ENCODE results near the gene CTXN2. TPM values are rescaled to one million over a fixed set of nuclear protein-coding genes. Genes with fewer than 3 reads are reported as not detected.

Gene CTXN2
- total RNA-seq, 1 experiment from 2014 or later = 0.11 TPM

- Histone ChIP-seq H3K14ac (ENCODE audit: insufficient read depth, low read length) (no peak overlapping the region), H2AFZ (ENCODE audit: low read length) (no peak overlapping the region), H2BK20ac (ENCODE audit: low read depth, low read length, poor library complexity, severe bottlenecking) (no peak overlapping the region), H4K91ac (ENCODE audit: insufficient read length, low read depth, low read length) (no peak overlapping the region), H3K27me3 (ENCODE audit: insufficient read depth, low read length) (no peaks in the 10 kb centered on the region), H3K4me1 (ENCODE audit: insufficient read depth, low read length) (no peaks in the 10 kb centered on the region; the same call in 1 of the 2 replicates), H4K20me1 (ENCODE audit: control insufficient read depth, insufficient read depth, insufficient read length) (no peaks in the 10 kb centered on the region), H3K4me2 (ENCODE audit: insufficient read depth, insufficient read length, low read length) (no peak overlapping the region), H3K79me2 (ENCODE audit: insufficient read depth, low read length) (peaks cover 17% of the 10 kb centered on the region; the same call in 1 of the 2 replicates), H2BK5ac (ENCODE audit: insufficient read length, low read length) (no peak overlapping the region), H2BK120ac (ENCODE audit: low read depth, low read length, poor library complexity, severe bottlenecking) (no peak overlapping the region), H4K8ac (replicated peaks; ENCODE audit: insufficient read length, low read depth, low read length) (no peak overlapping the region), H3K9me3 (ENCODE audit: control insufficient read depth, low read depth, low read length) (no peaks in the 10 kb centered on the region), H3K23ac (ENCODE audit: insufficient read length, low read depth, low read length) (no peak overlapping the region), H3K79me1 (ENCODE audit: insufficient read depth, low read depth, low read length, poor library complexity, severe bottlenecking) (no peaks in the 10 kb centered on the region), H3T11ph (ENCODE audit: low read length) (no peak overlapping the region), H3K56ac (ENCODE audit: insufficient read length, low read depth, low read length) (no peak overlapping the region), H3K23me2 (ENCODE audit: insufficient read length, low read depth, low read length, poor library complexity, severe bottlenecking) (no peaks in the 10 kb centered on the region), H2BK12ac (ENCODE audit: insufficient read length, low read depth, low read length) (no peak overlapping the region), H4K5ac (ENCODE audit: insufficient read length, low read depth, low read length) (no peak overlapping the region), H3K27ac (ENCODE audit: insufficient read length, low read depth, low read length) (no peak overlapping the region), H3K9ac (ENCODE audit: extremely low read depth, insufficient read length, low read length) (no peak overlapping the region), H3K4ac (ENCODE audit: low read depth, low read length) (no peak overlapping the region), H2AK5ac (ENCODE audit: insufficient read length, low read length) (no peak overlapping the region), H2BK15ac (ENCODE audit: low read depth, low read length) (no peak overlapping the region), H3K18ac (ENCODE audit: insufficient read length, low read depth, low read length) (no peak overlapping the region)
- peak overlapping the region in 2 of 3 experiments; percentile 15 to 45; a peak in 2 of 7 replicates for H3K27ac Mint-ChIP-seq
- no peaks in the 10 kb centered on the region for H3K9me3 Mint-ChIP-seq
- no peaks in the 10 kb centered on the region for H3K27me3 Mint-ChIP-seq (ENCODE audit: low read depth)
- no peak for DNase-seq
- H3K4me1 Mint-ChIP-seq = peaks cover 27 to 33% of the 10 kb centered on the region in 2 experiments
- no CpG with 5 or more reads among the region's 3 CpGs for WGBS (ENCODE audit: extremely low coverage, insufficient read length, low lambda C conversion rate)
- H3K36me3 Mint-ChIP-seq (ENCODE audit: insufficient read depth in 1 of 3, low read depth in 3 of 3) = peaks cover 7 to 38% (median 31%) of the 10 kb centered on the region in 3 experiments
- no peak for TF ChIP-seq CTCF (conservative IDR thresholded peaks at IDR 0.05)
- H3K4me3 Mint-ChIP-seq = no peak overlapping the region
Observed at GRCh38 chr15:48168616-48169015, 22.8 kb upstream of the CTXN2 start.
